HG02623 (cell line): ENCODE measurements around the gene CCNDBP1.
"Not testable (repeated sequence)": the region's sequence is repeated elsewhere in the genome, so short reads cannot be mapped to it uniquely, and the experiment has no call there.

Source experiments
- ATAC-seq: cut with Tn5 transposase; IDR thresholded peaks from one replicate; pipeline ENCODE4 v1.9.1; 2021; ENCODE audit warnings: moderate library complexity; ENCODE audit not compliant: unreplicated experiment

CCNDBP1 gene

DNA sequence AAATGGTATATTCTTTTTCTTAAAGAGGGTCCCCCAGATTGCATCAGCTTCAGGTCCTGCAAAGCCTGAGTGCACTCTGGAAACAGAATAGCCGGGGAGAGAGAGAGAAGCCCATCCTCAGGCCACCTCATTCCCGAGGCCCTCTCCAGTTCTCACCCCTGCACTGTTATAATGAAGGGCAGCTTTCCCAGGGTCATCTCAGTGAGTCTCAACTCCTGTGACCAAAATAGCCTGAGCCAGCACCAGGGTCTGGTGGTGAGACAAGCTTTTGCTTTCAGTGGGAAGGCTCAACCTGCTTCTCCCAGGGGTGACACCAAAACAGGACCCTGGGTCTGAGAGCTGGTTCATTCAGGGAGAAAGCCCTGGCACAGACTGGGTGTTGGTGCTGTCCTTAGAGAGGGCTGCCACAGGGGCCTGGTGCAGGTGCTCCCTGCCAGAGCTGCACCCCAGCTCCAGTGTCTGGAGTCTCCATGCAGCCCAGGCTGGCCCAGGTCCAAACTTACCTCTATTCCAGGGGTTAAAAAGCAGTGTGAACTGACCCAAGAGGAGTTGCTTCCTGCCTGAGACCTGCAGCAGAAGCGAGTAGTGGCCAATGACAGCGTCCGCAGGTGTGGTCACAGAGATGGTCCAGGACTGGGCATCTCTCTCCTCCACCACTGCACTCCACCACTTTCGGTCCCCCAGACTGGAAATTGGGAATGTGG, 29.5 kb downstream of the CCNDBP1 start:
- no peak for ATAC-seq

DNA sequence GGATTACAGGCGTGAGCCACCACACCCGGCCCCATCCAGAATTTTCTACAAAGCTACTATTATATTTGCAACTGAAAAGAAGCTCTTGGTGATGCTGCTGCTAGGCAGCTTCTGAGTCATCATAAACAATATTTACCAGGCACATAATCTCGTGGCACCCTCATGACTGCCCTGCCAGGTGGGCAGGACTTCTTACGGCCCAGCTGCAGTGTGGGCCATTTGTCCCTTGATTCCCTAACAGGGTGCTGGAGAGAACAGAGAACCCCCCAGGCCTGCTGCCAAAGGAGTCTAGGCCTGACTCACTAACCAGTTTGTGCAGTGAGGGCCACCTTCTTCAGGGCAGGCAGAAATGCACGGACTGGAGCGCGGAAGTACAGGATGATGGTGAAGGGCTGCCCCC, 30.8 kb downstream of the CCNDBP1 start:
- ATAC-seq = no peak

DNA sequence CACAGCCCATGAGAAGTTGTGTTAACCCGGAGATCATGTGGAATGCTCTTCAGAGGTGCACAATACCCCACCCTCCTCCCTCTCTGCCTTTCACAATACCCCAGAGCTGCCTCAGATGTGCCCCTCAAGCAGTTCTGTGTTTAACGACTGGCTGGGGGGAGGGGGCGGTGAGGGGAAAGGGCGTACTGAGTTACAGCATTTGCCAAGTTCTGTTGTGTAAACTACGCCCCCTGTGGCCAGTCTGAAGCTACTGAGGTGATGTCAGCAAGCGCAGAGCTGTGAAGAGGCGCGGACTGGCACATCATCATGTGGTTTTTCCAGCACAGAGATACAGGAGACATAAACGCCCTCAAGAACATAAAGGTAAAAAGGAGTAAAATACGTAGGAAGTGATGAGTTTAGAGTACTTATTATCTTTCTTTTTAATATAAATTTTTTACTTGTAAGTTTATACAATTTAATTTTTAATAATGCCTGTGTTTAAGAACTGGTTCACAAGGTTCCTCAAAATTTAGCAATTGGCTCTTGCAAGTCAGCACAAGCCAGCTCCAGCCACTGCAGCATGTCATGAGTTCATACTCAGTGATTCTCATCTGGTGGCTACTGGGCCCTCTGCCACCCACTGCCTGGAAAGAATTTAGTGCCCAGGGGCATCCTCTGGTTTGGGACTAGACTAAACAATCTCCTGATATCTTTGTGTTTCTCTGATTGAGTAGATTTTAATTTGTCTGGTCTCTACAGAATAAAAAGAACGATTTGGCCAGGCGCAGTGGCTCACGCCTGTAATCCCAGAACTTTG, 33.9 kb downstream of the CCNDBP1 start:
- ATAC-seq = no peak

DNA sequence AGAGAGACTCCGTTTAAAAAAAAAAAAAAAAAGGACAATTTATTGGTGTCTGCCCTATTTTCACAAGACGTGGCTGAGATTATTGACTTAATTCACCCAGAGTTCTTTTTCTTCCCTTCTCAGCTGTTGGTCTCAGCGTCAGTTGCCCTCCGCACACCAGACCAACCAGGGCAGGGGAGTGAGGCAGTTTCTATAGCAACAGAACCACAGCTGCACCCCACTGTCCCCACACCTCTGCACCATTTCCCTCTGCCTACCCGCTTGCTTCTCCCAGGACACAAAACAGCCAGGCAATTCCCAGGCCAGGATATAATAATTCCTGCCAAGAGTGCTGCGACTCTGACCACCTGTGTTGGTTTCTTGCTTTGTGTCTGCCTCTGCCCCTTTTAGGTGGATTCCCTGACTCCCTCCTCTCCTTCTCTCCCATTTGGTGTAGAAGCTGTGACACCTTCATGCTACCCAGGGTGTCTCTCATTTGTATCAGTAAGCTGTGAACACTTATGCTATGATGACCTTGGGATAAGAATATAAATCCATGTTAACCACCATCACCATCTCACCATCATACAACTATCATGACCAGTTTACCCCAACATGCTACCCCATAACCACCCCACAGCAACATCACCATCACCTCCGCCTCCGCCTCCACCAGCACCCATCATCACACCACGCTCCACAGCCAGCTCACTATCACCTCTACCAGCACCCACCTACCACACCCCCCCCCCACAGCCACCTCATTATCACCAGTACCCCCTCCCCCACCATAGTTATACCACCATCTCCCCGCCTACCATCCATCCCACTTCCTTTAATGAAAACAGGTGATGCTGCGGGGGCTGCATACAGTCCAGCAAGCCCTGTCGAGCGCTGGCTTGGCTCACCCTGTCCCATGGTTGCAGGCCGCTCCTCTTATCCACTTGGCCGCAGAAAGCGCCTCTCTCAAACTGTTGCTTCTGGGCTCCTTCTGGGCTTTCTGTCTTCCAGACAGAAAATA, 35.0 kb downstream of the CCNDBP1 start:
- no peak for ATAC-seq

DNA sequence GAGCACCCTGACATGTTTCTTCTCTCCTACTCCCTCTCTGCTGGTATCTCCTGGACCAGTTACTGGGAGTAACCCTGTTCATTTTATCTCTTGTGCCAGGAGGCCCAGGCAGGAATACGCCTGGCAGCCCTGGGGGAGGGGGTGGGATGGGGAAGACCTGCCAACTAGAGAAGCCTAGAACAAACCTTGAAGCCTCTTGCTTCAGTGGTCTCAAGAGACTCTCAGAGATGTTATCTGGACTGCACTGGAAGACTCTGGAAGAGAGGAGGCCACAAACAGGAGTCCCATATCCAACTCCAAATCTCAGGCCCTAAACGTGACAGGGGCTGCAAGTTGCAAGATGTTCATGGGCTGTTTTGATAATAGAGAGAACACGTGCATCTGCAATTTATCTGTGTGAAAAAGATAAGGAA, 35.8 kb downstream of the CCNDBP1 start, which contains the start of gene EPB42:
Gene EPB42 (minus strand): TSS at position 28 of the 413 bp plus-strand sequence. CDS start 193 bp downstream, outside the sequence.
- ATAC-seq = no peak

DNA sequence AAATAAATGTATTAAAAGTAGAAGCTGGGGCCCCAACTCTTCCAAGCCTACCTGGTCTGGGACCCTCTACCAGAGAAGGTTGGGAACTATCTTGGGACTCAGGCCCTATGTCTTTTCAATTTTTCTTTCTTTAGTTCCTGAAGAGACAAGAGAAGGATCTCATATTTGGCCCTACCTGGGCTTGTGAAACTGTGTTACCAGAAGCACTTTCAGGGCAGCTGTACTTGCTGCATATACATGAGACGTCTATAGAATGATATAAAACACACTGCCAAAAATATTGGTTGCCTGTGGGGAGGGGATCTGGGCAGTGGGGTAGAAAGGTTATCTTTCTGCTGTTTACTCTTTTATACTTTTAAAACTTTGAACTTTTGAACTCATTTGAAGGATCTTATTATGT, 36.2 kb downstream of the CCNDBP1 start:
- ATAC-seq = no peak

DNA sequence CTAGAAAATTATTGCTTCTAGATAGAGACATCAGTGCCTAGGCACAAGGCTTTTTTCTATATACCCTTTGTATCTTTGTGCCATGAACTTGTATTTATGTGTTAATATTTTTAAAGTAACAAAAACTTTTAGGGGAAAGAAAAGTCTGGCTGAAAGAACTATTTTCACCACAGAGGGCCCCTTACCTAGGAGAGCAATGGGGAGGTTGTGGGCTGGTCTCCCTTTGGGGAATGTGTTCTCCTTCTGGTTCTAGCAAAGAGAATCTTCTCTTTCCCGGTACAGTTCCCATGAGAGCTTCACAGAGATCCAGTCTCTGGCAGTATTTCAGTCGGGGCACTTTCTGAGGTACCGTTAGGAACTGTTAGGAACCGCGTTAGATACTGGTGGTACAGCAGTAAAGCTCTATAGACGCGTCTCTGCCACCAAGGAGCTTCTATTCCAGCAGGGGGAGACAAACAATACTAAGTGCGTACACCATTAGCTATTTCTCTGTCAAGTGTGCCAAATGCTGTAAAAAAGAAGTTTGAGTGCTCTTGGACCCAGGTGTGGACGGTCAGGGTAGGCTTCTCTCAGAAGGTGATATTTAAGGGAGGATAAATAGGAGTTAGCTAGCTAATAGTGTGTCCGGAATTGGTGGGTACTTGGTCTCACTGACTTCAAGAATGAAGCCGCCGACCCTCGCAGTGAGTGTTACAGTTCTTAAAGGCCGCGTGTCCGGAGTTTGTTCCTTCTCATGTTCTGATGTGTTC, 40.2 kb downstream of the CCNDBP1 start:
- ATAC-seq = no peak

DNA sequence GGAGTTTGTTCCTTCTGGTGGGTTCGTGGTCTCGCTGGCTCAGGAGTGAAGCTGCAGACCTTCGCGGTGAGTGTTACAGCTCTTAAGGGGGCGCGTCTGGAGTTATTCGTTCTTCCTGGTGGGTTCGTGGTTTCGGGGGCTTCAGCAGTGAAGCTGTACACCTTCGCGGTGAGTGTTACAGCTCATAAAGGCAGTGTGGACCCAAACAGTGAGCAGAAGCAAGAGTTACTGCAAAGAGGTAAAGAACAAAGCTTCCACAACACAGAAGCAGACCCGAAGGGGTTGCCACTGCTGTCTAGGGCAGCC, 40.7 kb downstream of the CCNDBP1 start:
- not testable (repeated sequence) for ATAC-seq

DNA sequence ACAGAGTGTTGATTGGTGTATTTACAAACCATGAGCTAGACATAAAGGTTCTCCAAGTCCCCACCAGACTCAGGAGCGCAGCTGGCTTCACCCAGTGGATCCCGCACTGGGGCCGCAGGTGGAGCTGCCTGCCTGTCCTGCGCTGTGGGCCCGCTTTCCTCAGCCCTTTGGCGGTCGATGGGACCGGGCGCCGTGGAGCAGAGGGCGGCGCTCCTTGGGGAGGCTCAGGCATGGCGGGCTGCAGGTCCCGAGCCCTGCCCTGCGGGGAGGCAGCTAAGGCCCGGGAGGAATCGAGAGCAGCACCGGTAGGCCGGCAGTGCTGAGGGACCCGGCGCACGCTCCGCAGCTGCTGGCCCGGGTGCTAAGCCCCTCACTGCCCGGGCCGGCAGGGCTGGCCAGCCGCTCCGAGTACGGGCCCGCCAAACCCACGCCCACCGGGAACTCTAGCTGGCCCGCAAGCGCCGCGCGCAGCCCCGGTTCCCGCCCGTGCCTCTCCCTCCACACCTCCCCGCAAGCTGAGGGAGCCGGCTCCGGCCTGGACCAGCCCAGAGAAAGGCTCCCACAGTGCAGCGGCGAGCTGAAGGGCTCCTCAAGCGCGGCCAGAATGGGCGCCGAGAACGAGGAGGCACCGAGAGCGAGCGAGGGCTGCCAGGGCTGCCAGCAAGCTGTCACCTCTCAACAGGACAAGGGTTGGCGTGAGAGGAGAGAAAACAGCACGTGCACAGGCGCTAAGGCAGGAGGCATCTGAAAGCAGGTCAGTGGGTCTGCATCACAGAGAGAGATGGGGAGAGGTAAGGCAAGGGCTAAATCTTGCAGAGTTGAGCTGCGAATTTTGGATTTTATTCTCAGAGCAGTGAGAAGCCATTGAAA, 41.5 kb downstream of the CCNDBP1 start:
- ATAC-seq = no peak

DNA sequence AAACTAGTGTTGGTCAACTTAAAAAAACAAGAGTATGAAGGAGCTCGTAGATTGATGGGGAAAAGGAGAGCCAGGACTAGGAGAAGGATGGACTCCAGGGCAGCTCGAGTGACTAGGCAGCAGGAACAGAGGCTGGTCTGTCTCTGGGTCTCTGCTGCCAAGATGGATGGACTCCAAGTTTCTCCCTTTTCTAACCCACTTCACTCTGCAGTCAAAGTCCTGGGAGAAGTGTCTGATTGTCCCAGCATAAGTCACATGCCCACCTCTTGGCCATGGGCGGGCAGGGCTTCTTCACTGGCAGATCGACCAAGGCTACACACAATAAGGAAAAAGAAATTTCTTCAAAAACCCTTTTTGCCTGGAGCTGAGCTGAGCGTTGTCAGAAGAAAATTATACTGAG, 44.8 kb downstream of the CCNDBP1 start:
- no peak for ATAC-seq

DNA sequence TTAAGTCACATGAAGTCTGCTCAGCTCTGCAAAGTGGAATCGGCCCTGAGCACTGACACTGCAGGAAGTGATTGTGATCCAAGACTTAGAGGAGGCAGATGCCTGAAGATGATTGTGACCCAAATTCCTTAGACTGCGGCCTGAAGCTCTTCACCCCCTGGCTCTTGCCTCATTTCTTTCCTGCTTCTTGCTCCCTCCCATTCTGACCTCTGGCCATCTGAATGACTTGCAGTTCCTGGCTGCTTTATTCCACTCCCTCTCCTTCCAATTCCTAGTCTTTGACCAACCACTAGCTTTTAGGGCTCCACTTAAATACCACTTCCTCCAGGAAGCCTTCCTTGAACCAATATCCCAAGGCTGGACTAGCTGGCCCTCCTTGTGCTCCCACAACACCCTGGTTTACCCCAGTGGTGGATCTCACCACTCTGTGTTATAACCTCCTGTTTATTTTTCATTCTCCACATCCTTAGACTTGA, 45.5 kb downstream of the CCNDBP1 start:
- no peak for ATAC-seq

DNA sequence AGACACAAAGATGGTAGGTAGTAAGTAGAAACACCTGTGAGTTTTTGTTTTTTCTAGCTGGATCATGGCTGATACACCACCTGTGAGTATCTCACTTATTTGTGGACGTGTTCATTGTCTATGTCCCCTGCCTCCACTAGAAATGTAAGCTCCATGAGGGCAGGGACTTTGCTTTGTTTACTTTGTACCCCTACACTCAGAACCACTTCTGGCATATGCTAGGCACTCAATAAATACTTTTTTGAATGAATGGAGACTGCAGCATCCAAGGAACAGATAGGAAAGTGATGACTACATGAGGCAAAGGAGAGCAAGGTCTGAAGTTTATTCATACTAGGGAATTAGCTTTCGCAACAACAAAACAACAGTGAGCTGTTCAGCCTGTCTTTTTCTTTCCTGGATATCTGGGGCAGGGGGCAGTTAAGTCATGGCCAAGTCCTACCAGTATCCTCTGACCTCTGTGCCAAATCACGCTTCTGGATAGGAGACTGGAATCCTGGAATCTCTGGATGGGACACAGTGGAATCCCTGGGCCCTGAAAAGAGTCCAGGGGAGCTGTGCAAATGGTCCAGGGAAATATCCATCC, 47.2 kb downstream of the CCNDBP1 start:
- ATAC-seq = no peak

DNA sequence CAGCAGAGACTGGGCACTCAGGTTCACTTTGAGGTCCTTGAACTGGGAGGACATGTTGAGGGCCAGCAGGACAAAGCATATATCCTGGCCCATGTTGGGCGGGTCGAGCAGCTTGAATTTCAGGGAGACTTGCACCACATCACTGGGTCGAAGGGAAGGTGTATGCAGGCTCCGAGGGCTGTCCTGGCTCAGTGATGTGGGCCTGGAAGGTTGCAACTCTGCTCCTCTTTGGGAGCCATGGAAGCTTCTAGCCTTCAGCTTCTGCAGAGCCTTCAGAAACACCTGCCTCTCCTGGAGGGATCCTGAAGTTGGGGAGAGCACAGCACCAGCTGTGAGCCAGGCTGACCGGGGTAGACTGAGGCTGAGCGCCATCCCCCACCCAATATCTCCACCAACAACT, 50.3 kb downstream of the CCNDBP1 start:
- ATAC-seq = no peak

DNA sequence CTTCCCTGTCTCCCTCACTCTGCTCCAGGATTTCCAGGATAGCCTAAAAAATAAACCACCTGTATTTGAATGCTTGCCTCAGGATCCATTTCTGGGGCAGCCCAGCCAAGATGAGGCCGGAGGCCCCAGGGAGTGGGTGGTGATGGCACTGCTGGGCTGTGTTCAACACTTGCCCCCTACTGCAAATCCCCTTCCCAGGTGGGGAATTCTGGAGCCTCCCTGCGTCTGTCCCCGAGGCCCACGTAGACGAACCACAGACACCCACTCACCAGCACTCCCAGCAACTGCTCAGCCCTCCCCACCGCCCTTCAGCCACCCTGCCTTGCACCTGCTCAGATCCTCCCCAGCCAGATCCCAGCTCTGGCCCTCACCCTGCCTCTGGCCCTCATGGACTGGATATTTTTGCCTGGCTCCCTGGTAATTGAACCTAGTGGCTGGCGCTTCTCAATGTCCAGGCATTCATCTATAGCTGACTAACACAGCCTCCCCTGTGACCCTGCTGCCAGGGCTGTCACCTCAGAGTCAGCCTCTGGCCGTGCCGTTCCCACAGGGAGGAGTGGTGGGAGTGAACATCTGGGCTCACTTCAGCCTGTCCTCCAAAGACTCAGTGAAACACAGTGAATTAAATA, 52.8 kb downstream of the CCNDBP1 start:
- ATAC-seq = no peak

DNA sequence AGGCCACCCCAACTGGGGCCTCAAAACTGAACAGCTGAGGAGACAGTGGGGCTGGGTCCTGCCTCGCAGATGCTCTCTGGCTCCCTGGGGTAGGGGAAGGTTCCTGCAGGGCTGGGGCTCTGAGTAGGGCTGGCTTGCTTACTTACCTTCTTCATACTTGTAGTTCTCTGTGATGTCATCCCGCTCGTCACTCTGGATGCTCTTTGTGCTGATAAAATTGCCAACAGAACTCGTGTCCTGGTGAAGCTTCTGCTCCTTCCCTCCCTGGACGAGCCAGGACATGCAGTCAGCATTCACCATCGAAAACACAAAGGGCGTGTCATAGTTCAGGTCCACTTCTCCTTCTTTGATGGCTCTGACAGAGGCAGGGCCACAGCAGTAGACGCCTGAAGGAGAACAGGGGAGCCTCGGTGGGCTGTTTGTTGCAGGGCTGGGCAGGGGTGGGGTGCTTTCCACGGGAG, 53.5 kb downstream of the CCNDBP1 start:
- no peak for ATAC-seq

DNA sequence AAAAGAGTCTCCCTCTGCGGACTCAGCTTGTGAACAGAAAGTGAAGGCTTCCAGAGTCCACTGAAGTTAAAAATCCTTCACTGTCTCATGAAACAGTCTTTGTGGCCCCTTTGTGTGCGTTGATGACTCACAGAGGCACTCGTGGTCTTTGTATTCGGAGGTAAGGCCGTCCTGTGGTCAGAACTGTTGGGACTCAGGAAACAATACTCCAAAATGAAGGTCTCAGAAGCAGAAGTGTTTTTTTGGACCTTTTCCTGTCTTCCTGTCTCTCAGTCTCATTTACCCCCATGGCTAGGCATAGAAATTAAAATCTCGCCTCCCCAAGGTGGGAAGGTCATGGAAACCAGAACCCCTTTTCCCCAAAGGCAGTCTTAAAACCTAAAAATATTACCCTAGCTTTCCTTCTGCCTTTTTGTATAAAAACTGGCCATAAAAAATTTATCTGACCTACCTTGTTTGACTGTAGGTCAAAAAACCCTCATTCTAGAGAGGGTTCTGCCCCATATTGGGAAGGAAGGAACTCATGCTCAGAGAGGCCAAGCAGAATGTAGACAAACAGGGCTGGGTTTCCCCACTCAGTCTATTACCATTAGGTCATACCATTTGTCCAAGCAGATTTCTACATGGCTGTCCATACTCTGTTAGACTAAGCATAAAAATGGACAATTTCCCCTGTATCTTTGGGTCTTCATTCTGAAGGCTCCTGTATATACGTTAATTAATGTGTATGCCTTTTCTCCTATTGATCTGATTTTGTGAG, 54.7 kb downstream of the CCNDBP1 start:
- ATAC-seq = no peak

DNA sequence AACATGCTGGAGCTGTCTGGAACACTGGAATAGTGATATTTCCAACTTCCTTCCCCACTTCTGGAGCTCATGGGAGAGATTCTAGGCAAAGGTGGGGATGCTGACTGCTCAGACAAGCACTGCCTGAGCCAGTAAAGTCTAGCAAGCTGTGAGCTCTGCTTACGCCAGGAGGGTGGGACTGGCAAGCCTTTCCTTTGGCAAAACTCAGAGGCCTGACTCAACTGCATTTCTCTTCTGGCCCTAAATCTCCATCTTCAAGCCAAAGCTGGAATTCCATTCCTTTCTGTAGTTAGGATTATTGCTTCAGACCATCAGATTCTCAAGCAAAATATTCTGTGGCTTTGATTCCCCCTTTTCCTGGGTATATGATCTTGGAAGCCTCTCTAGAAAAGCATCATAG, 55.9 kb downstream of the CCNDBP1 start:
- no peak for ATAC-seq

DNA sequence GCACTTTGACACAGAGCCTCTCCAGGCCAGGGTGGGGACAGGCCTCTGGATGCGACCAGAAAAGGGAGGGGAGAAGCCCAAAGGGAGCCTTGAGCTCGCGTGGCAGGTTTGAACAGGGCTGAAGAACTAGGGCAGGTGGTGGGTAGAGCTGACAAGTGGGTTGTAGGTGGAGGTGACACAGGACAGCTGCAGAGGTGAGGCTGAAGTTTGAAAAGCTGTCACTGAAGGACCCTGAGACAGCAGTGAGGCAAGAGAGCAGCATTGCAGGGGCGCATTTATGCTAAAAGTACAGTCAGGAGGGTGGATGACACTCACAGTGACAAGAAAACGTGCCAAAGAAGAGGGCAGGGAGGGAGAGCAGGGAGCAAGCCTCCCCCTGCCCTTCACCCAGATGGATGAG, 57.4 kb downstream of the CCNDBP1 start:
- ATAC-seq = no peak
